ENCODE results near the gene MKNK2.
"Not testable (repeated sequence)": the region's sequence is repeated elsewhere in the genome, so short reads cannot be mapped to it uniquely, and the experiment has no call there.

Gene MKNK2

GRCh38 chr19:2003874-2004273, 47.2 kb downstream of the MKNK2 start:
- DNase-seq (ENCODE audit: low read depth, low spot score) = no peak
- H3K27ac ChIP-seq = no peak overlapping the region

DNA sequence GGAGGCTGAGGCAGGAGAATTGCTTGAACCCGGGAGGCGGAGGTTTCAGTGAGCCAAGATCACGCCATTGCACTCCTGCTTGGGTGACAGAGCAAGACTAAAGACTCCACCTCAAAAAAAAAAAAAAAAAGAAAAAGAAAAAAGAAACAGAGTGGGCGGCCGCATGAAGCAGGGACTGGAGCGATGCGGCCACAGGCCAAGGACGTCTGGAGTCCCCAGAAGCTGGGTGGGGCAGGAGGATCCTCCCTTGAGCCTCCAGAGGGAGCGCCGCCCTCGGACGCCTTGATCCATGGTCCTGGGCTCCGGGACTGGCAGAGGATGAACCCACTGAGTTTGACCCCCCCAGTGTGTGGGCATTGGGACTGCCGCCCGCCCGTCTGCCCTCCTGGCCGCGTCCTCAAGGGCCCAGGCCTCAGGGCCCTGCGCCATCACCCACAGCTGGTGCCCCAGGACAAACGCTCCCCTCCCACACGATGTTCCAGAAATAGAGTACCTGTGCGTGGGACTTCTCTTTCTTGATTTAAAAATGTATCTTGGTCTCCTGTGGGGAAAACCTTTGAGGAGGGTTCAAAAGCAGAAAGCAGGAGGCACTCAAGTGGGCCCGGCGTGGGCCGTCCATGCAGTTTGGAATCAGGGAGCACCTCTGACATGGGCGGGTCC, 51.1 kb downstream of the MKNK2 start:
- no peak for DNase-seq (ENCODE audit: low read depth, low spot score)
- H3K27ac ChIP-seq = no peak overlapping the region

- no peak for DNase-seq (ENCODE audit: low read depth, low spot score)
- no peak overlapping the region for H3K27ac ChIP-seq
Measured at GRCh38 chr19:1998712-1999708, 52.0 kb downstream of the MKNK2 start.

DNA sequence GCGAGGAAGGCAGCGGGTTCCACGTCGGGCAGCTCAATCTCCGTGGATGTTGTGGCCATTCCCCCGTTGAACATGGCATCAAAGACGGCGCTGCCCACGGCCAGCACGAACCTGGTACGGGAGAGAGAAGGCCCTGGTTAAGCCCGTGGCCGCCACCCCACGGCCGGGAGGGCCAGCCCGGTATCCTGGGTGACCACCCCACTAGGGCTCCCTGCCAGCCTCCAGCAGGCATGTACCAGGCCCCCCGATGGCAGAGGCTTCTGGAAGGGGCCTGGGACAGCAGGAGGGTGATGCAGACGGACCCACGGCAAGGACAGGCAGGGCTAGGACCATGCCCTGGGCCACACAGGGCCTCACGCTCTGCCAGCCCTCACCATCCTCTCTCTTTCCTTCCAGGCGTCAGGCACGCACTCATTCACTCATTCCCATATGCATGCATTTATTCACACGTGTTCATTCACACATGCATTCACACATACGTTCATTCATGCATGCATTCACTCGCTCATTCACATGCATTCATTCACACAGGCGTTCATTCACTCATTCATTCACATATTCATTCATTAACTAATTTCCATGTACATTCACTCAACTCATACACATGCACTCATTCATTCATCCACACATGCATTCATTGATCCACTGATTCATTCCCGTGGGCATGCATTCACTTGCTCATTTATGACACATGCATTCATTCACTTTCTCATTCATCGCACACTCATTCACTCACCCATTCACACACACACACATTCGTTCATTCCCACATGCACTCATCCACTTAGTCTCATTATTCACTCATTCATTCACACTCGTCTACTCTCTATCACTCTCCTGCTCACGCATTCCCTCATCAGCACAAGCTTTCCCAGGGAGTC, 53.5 kb downstream of the MKNK2 start:
- no peak overlapping the region for H3K27ac ChIP-seq
- DNase-seq (ENCODE audit: low read depth, low spot score) = no peak

GRCh38 chr19:1992759-1993260, 58.2 kb downstream of the MKNK2 start:
- DNase-seq (ENCODE audit: low read depth, low spot score) = no peak
- H3K27ac ChIP-seq = no peak overlapping the region

DNA sequence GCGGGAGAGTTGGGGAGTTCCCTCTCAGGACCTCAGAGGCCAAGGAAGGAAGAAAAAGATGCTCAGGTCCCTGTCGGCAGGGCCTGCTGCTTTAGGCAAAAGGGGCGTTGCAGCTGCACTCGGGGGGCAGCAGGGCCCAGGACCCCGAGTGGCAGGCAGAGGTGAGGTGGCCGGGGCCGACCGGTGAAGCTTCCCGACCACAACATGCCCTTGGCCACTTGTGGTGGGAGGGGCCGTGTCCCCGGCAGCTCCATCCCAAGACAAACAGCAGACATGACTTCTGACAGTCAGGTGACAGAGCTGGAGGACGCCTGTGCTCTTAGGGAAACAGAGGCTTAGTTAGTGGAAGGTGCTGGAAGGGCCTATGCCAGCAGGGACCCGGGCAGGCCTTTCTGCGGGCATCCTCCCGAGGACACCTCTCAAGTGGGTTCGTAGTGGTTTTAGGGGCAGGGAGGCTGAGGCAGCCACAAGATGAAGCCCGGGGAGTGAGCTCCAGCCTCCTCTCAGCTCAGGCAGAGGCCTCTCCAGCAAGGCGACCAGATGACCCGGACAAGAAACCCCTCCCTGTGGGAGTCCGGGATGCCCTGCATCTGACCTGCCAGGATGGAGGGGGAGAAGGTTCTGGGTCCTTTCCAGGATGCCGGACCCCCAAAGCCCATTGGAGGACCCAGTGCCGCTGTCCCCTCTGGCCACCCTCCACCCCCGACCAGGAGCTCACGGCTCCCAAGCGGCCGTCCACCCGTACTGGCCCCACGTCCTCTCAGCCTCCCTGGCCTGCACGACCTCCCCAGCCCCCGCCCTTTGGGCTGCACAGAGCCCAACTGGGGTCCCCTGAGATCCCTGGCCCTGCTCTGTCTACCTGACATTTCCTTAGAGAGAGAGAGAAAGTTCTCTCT, 59.8 kb downstream of the MKNK2 start:
- no peak for DNase-seq (ENCODE audit: low read depth, low spot score)
- H3K27ac ChIP-seq = no peak overlapping the region

GRCh38 chr19:1990230-1991017, 60.6 kb downstream of the MKNK2 start:
- DNase-seq (ENCODE audit: low read depth, low spot score) = no peak

GRCh38 chr19:1989513-1990229, 61.4 kb downstream of the MKNK2 start:
- H3K27ac ChIP-seq = no peak overlapping the region
- DNase-seq (ENCODE audit: low read depth, low spot score) = no peak

More at GRCh38 chr19:1990230-1991017, 60.6 kb downstream of the MKNK2 start:
- H3K27ac ChIP-seq = no peak overlapping the region

DNA sequence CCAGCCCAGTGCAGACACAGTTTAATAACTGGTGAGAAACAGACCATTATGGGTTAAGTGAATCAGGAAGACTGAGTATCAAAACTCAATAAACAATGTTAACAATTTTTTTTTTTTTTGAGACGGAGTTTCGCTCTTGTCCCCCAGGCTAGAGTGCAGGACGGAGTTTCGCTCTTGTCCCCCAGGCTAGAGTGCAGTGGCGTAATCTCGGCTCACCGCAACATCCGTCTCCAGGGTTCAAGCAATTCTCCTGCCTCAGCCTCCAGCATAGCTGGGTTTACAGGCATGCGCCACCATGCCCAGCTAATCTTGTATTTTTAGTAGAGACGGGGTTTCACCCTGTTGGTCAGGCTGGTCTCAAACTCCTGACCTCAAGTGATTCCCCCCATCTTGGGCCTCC, 62.6 kb downstream of the MKNK2 start:
- not testable (repeated sequence) for DNase-seq (ENCODE audit: low read depth, low spot score); H3K27ac ChIP-seq
